Vagina (tissue), 2 donors: Measurements from ENCODE around the gene FOXA2.

ENCODE experiments used
- POLR2A ChIP-seq, 2 donors: fragments of 450-650 bp; IDR thresholded peaks; one replicate each; pipeline ENCODE4 v1.6.1; 2017; ENCODE audit warnings: antibody characterized with exemption in 2 of 2, mild to moderate bottlenecking in 2 of 2, moderate library complexity in 2 of 2
- POLR2AphosphoS5 ChIP-seq, 2 donors: sonication (generic); formaldehyde crosslinking; IDR thresholded peaks; one replicate each; pipeline ENCODE4 v1.9.0; 2017; ENCODE audit warnings: antibody characterized with exemption in 2 of 2, mild to moderate bottlenecking in 2 of 2, low read depth in 1 of 2; ENCODE audit not compliant: insufficient read depth in 1 of 2

GRCh38 chr20:22576273-22576672 lies 8.1 kb downstream of the FOXA2 start:
- TF ChIP-seq POLR2A (IDR thresholded peaks at IDR 0.05), result no peak
- no peak for TF ChIP-seq POLR2AphosphoS5 (IDR thresholded peaks at IDR 0.05; ENCODE audit: insufficient read depth in 1 of 2, low read depth in 1 of 2)
